T47D (cell line): Measurements from ENCODE around the gene CCDC73.
"Not testable (repeated sequence)": the region's sequence is repeated elsewhere in the genome, so short reads cannot be mapped to it uniquely, and the experiment has no call there.

Experiments used
- DNase-seq, 2 experiments: peaks; one replicate each; pipeline versions ENCODE4 v3.0.0 to v3.0.0-alpha.2; 2011 to 2012; ENCODE audit warnings: low read depth in 1 of 2, low spot score in 1 of 2
- JUND ChIP-seq: IDR thresholded peaks from 2 replicates; pipeline ENCODE4 v1.6.1; 2012; ENCODE audit warnings: low read depth
- in situ Hi-C: cut with HindIII; loops from 2 replicates; pipeline ENCODE4 v1.10.0; 2016; ENCODE audit warnings: low sequenced_read_pairs, low pct_unique_long_range_greater_than_20kb

CCDC73 gene

GRCh38 chr11:32641361-32641760, 153.1 kb downstream of the CCDC73 start:
- in situ Hi-C loops: no loop called here
- TF ChIP-seq JUND: no peak
- DNase-seq: no peak

GRCh38 chr11:32635819-32636218, 158.6 kb downstream of the CCDC73 start:
- no peak for TF ChIP-seq JUND
- in situ Hi-C loops: no loop called here
- no peak for DNase-seq

- TF ChIP-seq JUND: no peak
- in situ Hi-C loops: no loop called here
- DNase-seq: no peak
These were observed 163.6 kb downstream of the CCDC73 start for GRCh38 chr11:32630844-32631243.

GRCh38 chr11:32616903-32617302, 177.6 kb downstream of the CCDC73 start:
- in situ Hi-C loops: no loop called here
- DNase-seq: no peak
- no peak for TF ChIP-seq JUND

GRCh38 chr11:32615422-32615821, 179.0 kb downstream of the CCDC73 start:
- no peak for TF ChIP-seq JUND
- peak; percentile 10 to 43 for DNase-seq
- in situ Hi-C loops: no loop called here

- DNase-seq: no peak
- in situ Hi-C loops: no loop called here
- no peak for TF ChIP-seq JUND
These were observed 180.8 kb downstream of the CCDC73 start for GRCh38 chr11:32613500-32614151.

- in situ Hi-C loops: no loop called here
- TF ChIP-seq JUND: no peak
- DNase-seq: no peak
These were observed 183.6 kb downstream of the CCDC73 start for GRCh38 chr11:32610797-32611352.

GRCh38 chr11:32608826-32609225, 185.6 kb downstream of the CCDC73 start:
- in situ Hi-C loops: not testable (repeated sequence)

GRCh38 chr11:32606220-32606619, 188.2 kb downstream of the CCDC73 start:
- in situ Hi-C loops: no loop called here
- DNase-seq: no peak
- TF ChIP-seq JUND: no peak

More at GRCh38 chr11:32608826-32609225, 185.6 kb downstream of the CCDC73 start:
- not testable (repeated sequence) for DNase-seq

GRCh38 chr11:32602657-32603415, 191.6 kb downstream of the CCDC73 start:
- DNase-seq: no peak
- in situ Hi-C loops: no loop called here
- TF ChIP-seq JUND: no peak

GRCh38 chr11:32597921-32598320, 196.5 kb downstream of the CCDC73 start:
- no peak for TF ChIP-seq JUND
- in situ Hi-C loops: no loop called here
- peak in 1 of 2 experiments; percentile 74 for DNase-seq

GRCh38 chr11:32596114-32596513, 198.3 kb downstream of the CCDC73 start:
- DNase-seq, in situ Hi-C loops: not testable (repeated sequence)

- in situ Hi-C loops: no loop called here
These were observed 200.2 kb downstream of the CCDC73 start for GRCh38 chr11:32594272-32594671.

More at GRCh38 chr11:32594272-32594671, 200.2 kb downstream of the CCDC73 start:
- DNase-seq: no peak
- no peak for TF ChIP-seq JUND
